Upper lobe of right lung (tissue), 1 donor: Measurements from ENCODE around the gene ZBTB8OS. TPM values are rescaled to one million over a fixed set of nuclear protein-coding genes. Genes with fewer than 3 reads are reported as not detected.
"Not testable (repeated sequence)": the region's sequence is repeated elsewhere in the genome, so short reads cannot be mapped to it uniquely, and the experiment has no call there.

Experiments
- ATAC-seq: fragments of 200-7000 bp; cut with Tn5 transposase; one replicate; pipeline ENCODE4 v1.9.1; 2020; ENCODE audit warnings: mild to moderate bottlenecking, moderate library complexity
- DNase-seq: peaks from one replicate; pipeline ENCODE4 v3.0.0-alpha.2; 2020
- H3K27ac ChIP-seq: fragments of 200-600 bp; one replicate; pipeline ENCODE4 v1.8.0; 2022
- H3K27me3 ChIP-seq: fragments of 200-600 bp; one replicate; pipeline ENCODE4 v1.8.0; 2022; ENCODE audit warnings: mild to moderate bottlenecking
- H3K36me3 ChIP-seq: fragments of 200-600 bp; one replicate; pipeline ENCODE4 v1.8.0; 2022
- H3K4me1 ChIP-seq: fragments of 200-600 bp; one replicate; pipeline ENCODE4 v1.8.0; 2022
- H3K4me3 ChIP-seq: fragments of 200-600 bp; one replicate; pipeline ENCODE4 v1.8.0; 2022; ENCODE audit warnings: mild to moderate bottlenecking
- H3K9me3 ChIP-seq: fragments of 200-600 bp; one replicate; pipeline ENCODE4 v1.8.0; 2022
- intact Hi-C: fragments of 100-400 bp; cut with DNase I; formaldehyde crosslinking; loops from one replicate; pipeline ENCODE4 v1.11.0; 2022
- total RNA-seq: library from RNA; stranded (reverse); fragmentation: NEBNext Ultra II Directional; extraction: Animal tissue kit (Norgen Biotek cat#: 25700); gene quantifications from one replicate; pipeline ENCODE4 v1.2.1, GENCODE V29; 2021
- TF ChIP-seq, protein P1 (sequence below): fragments of 200-600 bp; IDR thresholded peaks from one replicate; pipeline ENCODE4 v1.8.0; 2022; ENCODE audit warnings: antibody characterized with exemption
- donor health status: DM: no; HTN: yes; CAD: no; lungs with severe emphysema.

Gene ZBTB8OS
- total RNA-seq, 1 donor from 2014 or later = 47.8 TPM

GRCh38 chr1:32651461-32652073 is 1.2 kb upstream of the ZBTB8OS start:
- TF ChIP-seq, protein P1, sequence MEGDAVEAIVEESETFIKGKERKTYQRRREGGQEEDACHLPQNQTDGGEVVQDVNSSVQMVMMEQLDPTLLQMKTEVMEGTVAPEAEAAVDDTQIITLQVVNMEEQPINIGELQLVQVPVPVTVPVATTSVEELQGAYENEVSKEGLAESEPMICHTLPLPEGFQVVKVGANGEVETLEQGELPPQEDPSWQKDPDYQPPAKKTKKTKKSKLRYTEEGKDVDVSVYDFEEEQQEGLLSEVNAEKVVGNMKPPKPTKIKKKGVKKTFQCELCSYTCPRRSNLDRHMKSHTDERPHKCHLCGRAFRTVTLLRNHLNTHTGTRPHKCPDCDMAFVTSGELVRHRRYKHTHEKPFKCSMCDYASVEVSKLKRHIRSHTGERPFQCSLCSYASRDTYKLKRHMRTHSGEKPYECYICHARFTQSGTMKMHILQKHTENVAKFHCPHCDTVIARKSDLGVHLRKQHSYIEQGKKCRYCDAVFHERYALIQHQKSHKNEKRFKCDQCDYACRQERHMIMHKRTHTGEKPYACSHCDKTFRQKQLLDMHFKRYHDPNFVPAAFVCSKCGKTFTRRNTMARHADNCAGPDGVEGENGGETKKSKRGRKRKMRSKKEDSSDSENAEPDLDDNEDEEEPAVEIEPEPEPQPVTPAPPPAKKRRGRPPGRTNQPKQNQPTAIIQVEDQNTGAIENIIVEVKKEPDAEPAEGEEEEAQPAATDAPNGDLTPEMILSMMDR = no peak

GRCh38 chr1:32650752-32651460 is 556 bp upstream of the ZBTB8OS start, which contains the start of gene RBBP4:
TSS of gene RBBP4 (plus strand) at chr1:32651208. CDS start at chr1:32651307, 99 bp downstream.
- H3K4me3 ChIP-seq = peak within 1 kb of the TSS; percentile 86
- intact Hi-C loops = no loop called here
- DNase-seq = peak; percentile 99
- no peaks in the 10 kb centered on the region for H3K27me3 ChIP-seq
- peaks cover 38% of the 10 kb centered on the region for H3K4me1 ChIP-seq
- H3K27ac ChIP-seq = peak within 1 kb of the TSS; percentile 98
- H3K9me3 ChIP-seq = no peaks in the 10 kb centered on the region
- peaks cover 32% of the 10 kb centered on the region for H3K36me3 ChIP-seq
- TF ChIP-seq, protein P1 = no peak
- peak; percentile 97 for ATAC-seq

More at GRCh38 chr1:32651461-32652073, 1.2 kb upstream of the ZBTB8OS start:
- no peaks in the 10 kb centered on the region for H3K27me3 ChIP-seq
- H3K27ac ChIP-seq = peak overlapping the region; percentile 98
- H3K9me3 ChIP-seq = no peaks in the 10 kb centered on the region
- ATAC-seq = peak; percentile 8
- DNase-seq = no peak
- H3K4me3 ChIP-seq = peak overlapping the region; percentile 86
- peaks cover 38% of the 10 kb centered on the region for H3K4me1 ChIP-seq
- peaks cover 39% of the 10 kb centered on the region for H3K36me3 ChIP-seq
- intact Hi-C loops = no loop called here

DNA sequence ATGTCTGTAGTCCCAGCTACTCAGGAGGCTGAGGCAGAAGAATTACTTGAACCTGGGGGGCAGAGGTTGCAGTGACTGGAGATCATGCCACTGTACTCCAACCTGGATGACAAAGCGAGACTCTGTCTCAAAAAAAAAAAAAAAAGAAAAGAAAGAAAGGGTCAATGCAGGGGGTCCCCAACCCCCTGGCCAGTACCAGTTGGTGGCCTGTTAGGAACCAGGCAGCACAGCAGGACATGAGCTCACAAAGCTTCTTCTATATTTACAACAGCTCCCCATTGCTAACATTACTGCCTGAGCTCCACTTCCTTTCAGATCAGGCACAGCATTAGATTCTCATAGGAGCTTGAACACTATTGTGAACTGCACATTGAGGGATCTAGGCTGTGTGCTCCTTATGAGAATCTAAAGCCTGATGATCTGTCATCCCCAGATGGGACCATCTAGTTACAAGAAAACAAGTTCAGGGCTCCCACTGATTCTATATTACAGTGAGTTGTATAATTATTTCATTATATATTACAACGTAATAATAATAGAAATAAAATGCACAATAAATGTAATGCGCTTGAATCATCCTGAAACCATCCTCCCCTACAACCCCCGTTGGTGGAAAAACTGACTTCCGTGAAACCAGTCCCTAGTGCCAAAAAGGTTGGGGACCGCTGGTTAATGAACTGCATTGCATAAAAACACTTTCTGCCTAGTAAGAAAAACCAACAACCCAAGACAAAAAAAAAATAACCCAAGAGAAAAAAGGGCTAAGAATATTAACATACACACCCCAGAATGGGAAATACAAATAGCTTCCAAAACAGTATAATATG is 2.8 kb downstream of the ZBTB8OS start:
- intact Hi-C loops = no loop called here
- Histone ChIP-seq H3K36me3 (peaks cover 2% of the 10 kb centered on the region), H3K4me1 (peaks cover 21% of the 10 kb centered on the region), H3K4me3 (no peak overlapping the region), H3K27me3 (no peaks in the 10 kb centered on the region), H3K9me3 (no peaks in the 10 kb centered on the region), H3K27ac (no peak overlapping the region)
- ATAC-seq = no peak
- DNase-seq = no peak
- TF ChIP-seq, protein P1 = no peak

- ATAC-seq = no peak
- H3K9me3 ChIP-seq = no peaks in the 10 kb centered on the region
Measured at GRCh38 chr1:32644426-32644825, 5.9 kb downstream of the ZBTB8OS start.

GRCh38 chr1:32642292-32642827 is 8.0 kb downstream of the ZBTB8OS start:
- intact Hi-C loops, H3K4me1 ChIP-seq, DNase-seq, ATAC-seq, H3K27ac ChIP-seq, H3K4me3 ChIP-seq, H3K9me3 ChIP-seq, H3K36me3 ChIP-seq, H3K27me3 ChIP-seq: not testable (repeated sequence)

More at GRCh38 chr1:32644426-32644825, 5.9 kb downstream of the ZBTB8OS start:
- H3K27me3 ChIP-seq = no peaks in the 10 kb centered on the region
- intact Hi-C loops = no loop called here
- no peaks in the 10 kb centered on the region for H3K36me3 ChIP-seq
- H3K27ac ChIP-seq = no peak overlapping the region
- no peak for DNase-seq
- H3K4me1 ChIP-seq = peaks cover 14% of the 10 kb centered on the region
- no peak overlapping the region for H3K4me3 ChIP-seq
- TF ChIP-seq, protein P1 = no peak
